GM06990 (cell line): ENCODE results near the gene LYRM2.
"Not testable (repeated sequence)": the region's sequence is repeated elsewhere in the genome, so short reads cannot be mapped to it uniquely, and the experiment has no call there.

Experiments used
- DNase-seq: peaks from one replicate; pipeline ENCODE4 v3.0.0-alpha.2; 2011; ENCODE audit not compliant: insufficient read length; ENCODE audit errors: extremely low read depth
- H3K27me3 ChIP-seq: replicated peaks from 2 replicates; pipeline ENCODE4 v1.6.0; 2011; ENCODE audit warnings: low read length; ENCODE audit not compliant: control insufficient read depth, insufficient read depth
- H3K36me3 ChIP-seq: 2 replicates; pipeline ENCODE4 v1.5.1; 2011; ENCODE audit warnings: low read length; ENCODE audit not compliant: control insufficient read depth, insufficient read depth
- H3K4me3 ChIP-seq: replicated peaks from 2 replicates; pipeline ENCODE4 v1.5.1; 2011; ENCODE audit warnings: low read depth, mild to moderate bottlenecking, control low read depth, low read length
- TF ChIP-seq, protein P1 (sequence below): IDR thresholded peaks from 2 replicates; pipeline ENCODE4 v1.5.1; 2011; ENCODE audit warnings: low read length, control low read depth, mild to moderate bottlenecking, inconsistent platforms; ENCODE audit not compliant: insufficient read depth, poor library complexity, severe bottlenecking

The LYRM2 gene

DNA sequence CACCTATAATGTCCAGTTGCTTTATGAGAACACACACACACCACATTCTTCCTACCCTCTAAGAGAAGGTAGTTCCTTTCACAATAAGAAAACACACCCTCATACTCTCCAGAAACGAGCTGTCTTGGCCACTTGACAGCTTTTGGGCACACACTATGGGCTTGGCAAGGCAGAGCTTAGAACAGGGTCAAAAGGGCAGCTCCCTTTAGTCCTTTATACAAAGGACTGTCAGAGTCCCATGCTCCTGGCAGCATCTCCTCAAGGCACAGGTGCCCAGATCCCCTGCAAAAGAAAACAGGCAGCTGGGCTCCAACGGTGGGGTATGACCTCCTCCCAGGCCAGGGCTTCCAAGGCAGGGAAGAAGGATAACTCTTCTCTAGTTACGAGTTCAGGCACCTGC lies 4.9 kb upstream of the LYRM2 start:
- peaks cover 14% of the 10 kb centered on the region for H3K36me3 ChIP-seq

DNA sequence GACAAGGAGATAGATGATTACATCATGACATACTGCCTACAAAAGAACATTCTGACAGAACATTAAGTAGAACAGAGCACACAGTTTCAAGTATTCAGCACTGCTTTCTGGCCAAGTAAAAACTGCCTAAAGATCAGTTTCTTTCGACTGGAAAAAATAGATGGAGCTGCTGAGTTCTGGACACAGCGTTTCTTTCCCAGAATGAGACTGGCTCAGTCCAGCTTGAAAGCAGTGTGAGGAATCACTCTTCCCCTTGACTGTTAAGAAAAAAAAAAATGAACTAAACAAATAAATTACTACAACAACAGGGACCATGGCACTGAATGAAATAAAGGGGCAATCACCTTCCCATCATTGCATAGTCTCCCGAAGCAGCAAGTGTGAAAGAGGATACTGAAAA lies 4.4 kb upstream of the LYRM2 start:
- Histone ChIP-seq H3K4me3 (no peak overlapping the region), H3K27me3 (no peaks in the 10 kb centered on the region), H3K36me3 (peaks cover 12% of the 10 kb centered on the region)
- DNase-seq: no peak
- TF ChIP-seq, protein P1, sequence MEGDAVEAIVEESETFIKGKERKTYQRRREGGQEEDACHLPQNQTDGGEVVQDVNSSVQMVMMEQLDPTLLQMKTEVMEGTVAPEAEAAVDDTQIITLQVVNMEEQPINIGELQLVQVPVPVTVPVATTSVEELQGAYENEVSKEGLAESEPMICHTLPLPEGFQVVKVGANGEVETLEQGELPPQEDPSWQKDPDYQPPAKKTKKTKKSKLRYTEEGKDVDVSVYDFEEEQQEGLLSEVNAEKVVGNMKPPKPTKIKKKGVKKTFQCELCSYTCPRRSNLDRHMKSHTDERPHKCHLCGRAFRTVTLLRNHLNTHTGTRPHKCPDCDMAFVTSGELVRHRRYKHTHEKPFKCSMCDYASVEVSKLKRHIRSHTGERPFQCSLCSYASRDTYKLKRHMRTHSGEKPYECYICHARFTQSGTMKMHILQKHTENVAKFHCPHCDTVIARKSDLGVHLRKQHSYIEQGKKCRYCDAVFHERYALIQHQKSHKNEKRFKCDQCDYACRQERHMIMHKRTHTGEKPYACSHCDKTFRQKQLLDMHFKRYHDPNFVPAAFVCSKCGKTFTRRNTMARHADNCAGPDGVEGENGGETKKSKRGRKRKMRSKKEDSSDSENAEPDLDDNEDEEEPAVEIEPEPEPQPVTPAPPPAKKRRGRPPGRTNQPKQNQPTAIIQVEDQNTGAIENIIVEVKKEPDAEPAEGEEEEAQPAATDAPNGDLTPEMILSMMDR: no peak

More for the DNA sequence above, 4.9 kb upstream of the LYRM2 start:
- no peak overlapping the region for H3K4me3 ChIP-seq
- no peak for DNase-seq
- H3K27me3 ChIP-seq: no peaks in the 10 kb centered on the region
- TF ChIP-seq, protein P1: no peak

DNA sequence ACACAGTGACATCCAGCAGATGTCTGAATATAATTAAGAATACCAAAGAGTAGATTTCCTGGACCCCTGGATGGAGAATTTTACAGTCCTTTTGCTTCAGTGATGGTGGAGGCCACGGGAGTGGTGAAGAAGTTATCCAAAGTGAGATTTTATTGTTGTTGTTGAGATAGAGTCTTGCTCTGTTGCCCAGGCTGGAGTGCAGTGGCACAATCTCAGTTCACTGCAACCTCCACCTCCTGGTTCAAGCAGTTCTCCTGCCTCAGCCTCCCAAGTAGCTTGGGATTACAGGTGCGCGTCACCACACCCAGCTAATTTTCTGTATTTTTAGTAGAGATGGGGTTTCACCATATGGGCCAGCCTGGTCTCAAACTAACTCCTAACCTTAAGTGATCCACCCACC lies 3.0 kb upstream of the LYRM2 start:
- H3K36me3 ChIP-seq: peaks cover 12% of the 10 kb centered on the region
- H3K27me3 ChIP-seq, H3K4me3 ChIP-seq, DNase-seq: not testable (repeated sequence)

DNA sequence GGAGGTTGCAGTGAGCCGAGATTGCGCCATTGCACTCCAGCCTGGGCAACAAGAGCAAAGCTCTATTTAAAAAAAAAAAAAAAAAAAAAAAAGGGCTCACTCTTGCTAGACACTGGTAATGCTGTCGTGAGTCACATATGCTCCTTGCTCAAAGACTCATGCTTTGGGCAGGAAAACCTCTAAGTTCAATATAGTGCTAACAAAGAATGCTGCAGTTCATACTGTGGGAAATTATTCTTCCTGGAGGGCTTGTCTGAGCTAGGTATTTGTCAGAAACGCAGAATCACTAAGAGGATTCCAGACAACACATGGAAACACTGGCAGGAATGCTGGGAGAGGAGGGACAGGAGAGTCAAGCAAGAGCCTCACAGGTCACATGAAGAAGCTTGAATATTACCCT lies 2.3 kb upstream of the LYRM2 start:
- no peak for DNase-seq
- TF ChIP-seq, protein P1: no peak
- no peaks in the 10 kb centered on the region for H3K27me3 ChIP-seq
- no peak overlapping the region for H3K4me3 ChIP-seq
- H3K36me3 ChIP-seq: peaks cover 9% of the 10 kb centered on the region

DNA sequence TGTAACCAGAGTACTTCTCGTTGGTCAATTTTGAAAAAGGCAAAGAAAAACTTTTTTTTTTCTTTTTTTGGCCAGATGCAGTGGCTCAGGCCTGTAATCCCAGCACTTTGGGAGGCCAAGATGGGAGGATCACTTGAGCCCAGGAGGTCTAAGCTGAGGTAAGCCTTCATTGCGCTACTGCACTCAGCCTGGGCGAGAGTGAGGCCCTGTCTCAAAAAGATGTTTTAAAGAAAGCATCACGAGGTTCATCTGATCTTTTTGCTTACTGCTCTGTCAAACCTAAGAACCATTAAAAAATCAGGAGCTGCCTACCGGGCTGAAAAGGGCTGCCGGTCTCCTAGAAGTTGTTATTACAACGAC lies 607 bp downstream of the LYRM2 start:
- Histone ChIP-seq H3K4me3 (peak overlapping the region; percentile 85), H3K36me3 (peaks cover 7% of the 10 kb centered on the region), H3K27me3 (no peaks in the 10 kb centered on the region)
- TF ChIP-seq, protein P1: no peak
- no peak for DNase-seq

DNA sequence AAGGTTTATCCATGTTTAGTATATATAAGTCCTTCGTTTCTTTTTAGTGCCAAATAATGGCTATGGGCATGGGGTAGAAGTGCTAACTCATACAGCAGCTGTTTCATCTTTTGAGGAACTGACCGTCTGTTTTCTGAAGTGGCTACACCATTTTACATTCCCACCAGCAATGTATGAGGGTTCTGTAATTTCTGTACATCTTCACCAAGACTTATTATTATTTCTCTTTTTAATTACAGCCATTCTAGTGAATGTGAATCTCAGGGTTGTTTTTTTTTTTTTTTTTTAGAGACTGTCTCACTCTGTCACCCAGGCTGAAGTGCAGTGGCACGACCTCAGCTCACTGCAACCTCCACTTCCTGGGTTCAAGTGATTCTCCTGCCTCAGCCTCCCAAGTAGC lies 2.1 kb downstream of the LYRM2 start:
- DNase-seq, H3K36me3 ChIP-seq: not testable (repeated sequence)

DNA sequence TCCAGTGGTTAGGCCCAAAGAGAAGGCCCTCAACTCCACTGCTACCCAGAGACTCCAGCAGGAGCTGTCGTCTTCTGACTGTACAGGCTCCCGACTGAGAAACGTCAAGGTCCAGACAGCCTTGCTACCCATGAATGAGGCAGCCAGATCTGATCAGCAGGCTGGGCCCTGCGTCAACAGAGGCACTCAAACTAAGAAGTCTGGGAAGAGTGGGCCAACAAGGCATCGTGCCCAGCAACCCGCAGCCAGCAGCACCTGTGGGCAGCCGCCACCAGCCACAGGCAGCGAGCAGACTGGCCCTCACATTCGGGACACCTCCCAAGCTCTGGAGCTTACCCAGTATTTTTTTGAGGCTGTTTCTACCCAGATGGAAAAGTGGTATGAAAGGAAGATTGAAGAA lies 8.1 kb downstream of the LYRM2 start:
- H3K36me3 ChIP-seq: peaks cover 3% of the 10 kb centered on the region
- no peak overlapping the region for H3K4me3 ChIP-seq
- TF ChIP-seq, protein P1: no peak
- no peak for DNase-seq
- no peaks in the 10 kb centered on the region for H3K27me3 ChIP-seq

More for the DNA sequence above, 2.1 kb downstream of the LYRM2 start:
- H3K4me3 ChIP-seq, H3K27me3 ChIP-seq: not testable (repeated sequence)
